ENCODE measurements around the gene ATP2B3. TPM values are rescaled to one million over a fixed set of nuclear protein-coding genes. Genes with fewer than 3 reads are reported as not detected.

Gene ATP2B3
- total and polyA plus RNA-seq, 11 donors, result 0.12 TPM; not detected in 10

- DNase-seq (no peak), ATAC-seq (no peak)
- Histone ChIP-seq H3K27ac (peak overlapping the region in 8 of 12 donors; percentile 23 to 87 (median 56)), H3K36me3 (no peaks in the 10 kb centered on the region), H3K9me3 (no peaks in the 10 kb centered on the region), H3K4me1 (peaks cover 0 to 15% (median 0%) of the 10 kb centered on the region in 12 donors), H3K27me3 (peaks cover 0 to 14% (median 0%) of the 10 kb centered on the region in 9 donors), H3K4me3 (peak overlapping the region in 11 of 12 donors; percentile 38 to 66 (median 51))
- intact Hi-C loops (cut with DNase I), result no loop called here
- TF ChIP-seq CTCF (IDR thresholded peaks at IDR 0.05) (no peak), POLR2A (IDR thresholded peaks at IDR 0.05) (no peak)
- WGBS, 4 donors, result 44 to 53% (median 48%) methylated on average over 8 of the region's 8 CpGs
These were observed 20.9 kb upstream of the ATP2B3 start for GRCh38 chrX:153496590-153496959.

GRCh38 chrX:153498453-153498852, 19.0 kb upstream of the ATP2B3 start:
- Histone ChIP-seq H3K27me3 (peaks cover 0 to 14% (median 0%) of the 10 kb centered on the region in 9 donors), H3K4me3 (peak overlapping the region in 6 of 12 donors; percentile 24 to 42 (median 41)), H3K36me3 (no peaks in the 10 kb centered on the region), H3K27ac (peak overlapping the region in 1 of 12 donors; percentile 54), H3K9me3 (no peaks in the 10 kb centered on the region), H3K4me1 (peaks cover 0 to 10% (median 0%) of the 10 kb centered on the region in 12 donors)
- TF ChIP-seq POLR2A (IDR thresholded peaks at IDR 0.05) (no peak), CTCF (IDR thresholded peaks at IDR 0.05) (no peak)
- DNase-seq, result no peak
- 74 to 85% (median 78%) methylated on average over 5 to 7 of the region's 7 CpGs for WGBS, 4 donors
- ATAC-seq, result no peak
- intact Hi-C loops (cut with DNase I), result no loop called here

- DNase-seq, result no peak
- H3K4me1 ChIP-seq, result peaks cover 0 to 7% (median 0%) of the 10 kb centered on the region in 12 donors
- intact Hi-C loops (cut with DNase I), result no loop called here
- peak overlapping the region in 2 of 12 donors; percentile 15 to 22 for H3K27ac ChIP-seq
- TF ChIP-seq CTCF (IDR thresholded peaks at IDR 0.05) (no peak), POLR2A (IDR thresholded peaks at IDR 0.05) (no peak)
- no peak for ATAC-seq
- H3K4me3 ChIP-seq, result peak overlapping the region in 6 of 12 donors; percentile 24 to 42 (median 41)
- WGBS, 4 donors, result 63 to 97% (median 73%) methylated on average over 4 to 15 of the region's 15 CpGs
- H3K36me3 ChIP-seq, result no peaks in the 10 kb centered on the region
- H3K27me3 ChIP-seq, result peaks cover 0 to 14% (median 0%) of the 10 kb centered on the region in 9 donors
- no peaks in the 10 kb centered on the region for H3K9me3 ChIP-seq
These were observed 18.1 kb upstream of the ATP2B3 start for GRCh38 chrX:153499341-153499740.

- Histone ChIP-seq H3K9me3 (no peaks in the 10 kb centered on the region), H3K27me3 (peaks cover 0 to 14% (median 0%) of the 10 kb centered on the region in 9 donors), H3K4me1 (peaks cover 0 to 7% (median 0%) of the 10 kb centered on the region in 12 donors), H3K27ac (peak overlapping the region in 3 of 12 donors; percentile 15 to 24 (median 22)), H3K4me3 (peak overlapping the region in 6 of 12 donors; percentile 24 to 42 (median 41)), H3K36me3 (no peaks in the 10 kb centered on the region)
- WGBS, 4 donors, result 55 to 90% (median 62%) methylated on average over 4 to 17 of the region's 17 CpGs
- intact Hi-C loops (cut with DNase I), result loop anchor here in 2 of 10 donors (10.0 kb wide), 2 partner anchors 45 to 535 kb away; no protein-coding TSS in a partner anchor
- ATAC-seq (peak; percentile 19 to 35 (median 28)), DNase-seq (no peak)
- TF ChIP-seq CTCF (IDR thresholded peaks at IDR 0.05), result no peak
- no peak for TF ChIP-seq POLR2A (IDR thresholded peaks at IDR 0.05)
These were observed 17.6 kb upstream of the ATP2B3 start for GRCh38 chrX:153499876-153500275.

All from heart left ventricle (tissue), 16 donors.